Neuronal stem cell (in vitro differentiated cells): ENCODE results near the gene GPR143.

Source experiments
- DNase-seq: peaks from one replicate; pipeline ENCODE4 v3.0.0-alpha.2; 2013; ENCODE audit warnings: low spot score
- H2AFZ ChIP-seq: one replicate; pipeline ENCODE4 v1.6.1; 2013; ENCODE audit warnings: mild to moderate bottlenecking, low read length, inconsistent platforms
- H2AK5ac ChIP-seq: 2 replicates; pipeline ENCODE4 v1.6.1; 2013; ENCODE audit warnings: low read depth, mild to moderate bottlenecking, inconsistent platforms, low read length, moderate library complexity, mixed read lengths
- H2BK120ac ChIP-seq: 2 replicates; pipeline ENCODE4 v1.6.1; 2013; ENCODE audit warnings: low read depth, mild to moderate bottlenecking, inconsistent platforms, low read length, moderate library complexity, mixed read lengths
- H2BK12ac ChIP-seq: one replicate; pipeline ENCODE4 v1.6.1; 2013; ENCODE audit warnings: low read length, inconsistent platforms
- H2BK15ac ChIP-seq: 2 replicates; pipeline ENCODE4 v1.6.1; 2013; ENCODE audit warnings: mild to moderate bottlenecking, low read length, inconsistent platforms, mixed read lengths
- H2BK5ac ChIP-seq: one replicate; pipeline ENCODE4 v1.6.1; 2013; ENCODE audit warnings: inconsistent platforms, mild to moderate bottlenecking, low read length, moderate library complexity
- H3K14ac ChIP-seq: one replicate; pipeline ENCODE4 v1.6.1; 2013; ENCODE audit warnings: low read length, inconsistent platforms
- H3K18ac ChIP-seq: 2 replicates; pipeline ENCODE4 v1.6.1; 2013; ENCODE audit warnings: low read length, inconsistent platforms
- H3K23ac ChIP-seq: 2 replicates; pipeline ENCODE4 v1.6.1; 2013; ENCODE audit warnings: low read depth, mild to moderate bottlenecking, mixed read lengths, low read length, inconsistent platforms; ENCODE audit not compliant: poor library complexity
- H3K27ac ChIP-seq: replicated peaks from 3 replicates; pipeline ENCODE4 v1.5.1; 2013; ENCODE audit warnings: low read length, inconsistent platforms
- H3K27me3 ChIP-seq, 3 experiments: 2 replicates each; pipeline ENCODE4 v1.6.1; 2013; ENCODE audit warnings: low read length in 3 of 3, mild to moderate bottlenecking in 2 of 3, inconsistent platforms in 1 of 3, low read depth in 1 of 3, mixed read lengths in 1 of 3, moderate library complexity in 1 of 3; ENCODE audit not compliant: control insufficient read depth in 3 of 3, insufficient read depth in 3 of 3
- H3K36me3 ChIP-seq, 2 donors: replicated peaks in 1 of 2; 2 replicates each; pipeline ENCODE4 v1.6.1; 2013; ENCODE audit warnings: low read length in 2 of 2; ENCODE audit not compliant: control insufficient read depth in 2 of 2, insufficient read depth in 2 of 2
- H3K4ac ChIP-seq: 2 replicates; pipeline ENCODE4 v1.6.1; 2013; ENCODE audit warnings: inconsistent platforms, mild to moderate bottlenecking, low read length, moderate library complexity
- H3K4me1 ChIP-seq, 2 donors: 1 replicate in 1 of 2; 2 replicates in 1 of 2; pipeline ENCODE4 v1.6.1; 2013; ENCODE audit warnings: low read length in 2 of 2, low read depth in 1 of 2; ENCODE audit not compliant: control insufficient read depth in 2 of 2, insufficient read depth in 1 of 2
- H3K4me2 ChIP-seq: one replicate; pipeline ENCODE4 v1.6.1; 2013; ENCODE audit warnings: mild to moderate bottlenecking, low read length, inconsistent platforms; ENCODE audit not compliant: insufficient read depth, poor library complexity, severe bottlenecking
- H3K4me3 ChIP-seq, 2 donors: 2 replicates each; pipeline ENCODE4 v1.5.1; 2013; ENCODE audit warnings: low read length in 2 of 2, mild to moderate bottlenecking in 2 of 2, inconsistent platforms in 1 of 2, moderate library complexity in 1 of 2
- H3K79me1 ChIP-seq: one replicate; pipeline ENCODE4 v1.6.1; 2013; ENCODE audit warnings: low read depth, mild to moderate bottlenecking, inconsistent platforms, low read length, moderate library complexity
- H3K9ac ChIP-seq: one replicate; pipeline ENCODE4 v1.6.1; 2013; ENCODE audit warnings: mild to moderate bottlenecking, low read depth, low read length, inconsistent platforms; ENCODE audit not compliant: poor library complexity
- H3K9me3 ChIP-seq, 2 donors: replicated peaks in 1 of 2; 2 replicates each; pipeline versions ENCODE3 to v1.6.1; 2013; ENCODE audit warnings: low read length in 2 of 2, mild to moderate bottlenecking in 2 of 2, inconsistent platforms in 1 of 2, low read depth in 1 of 2, mixed read lengths in 1 of 2, moderate library complexity in 1 of 2; ENCODE audit not compliant: control insufficient read depth in 2 of 2, insufficient read depth in 1 of 2
- H4K8ac ChIP-seq: one replicate; pipeline ENCODE4 v1.6.1; 2013; ENCODE audit warnings: low read depth, mild to moderate bottlenecking, inconsistent platforms, low read length, moderate library complexity
- H4K91ac ChIP-seq: one replicate; pipeline ENCODE4 v1.6.1; 2013; ENCODE audit warnings: low read length, low read depth, mild to moderate bottlenecking, inconsistent platforms; ENCODE audit not compliant: poor library complexity
- WGBS, 2 donors: extraction: QIAGEN DNeasy Blood & Tissue Kit; methylation state at CpG; one replicate each; pipeline ENCODE4 v1.1.7; 2013; ENCODE audit warnings: missing lambda C conversion rate in 2 of 2, mixed read lengths in 1 of 2; ENCODE audit not compliant: insufficient read length in 2 of 2, insufficient replicate concordance in 1 of 2; ENCODE audit errors: extremely low coverage in 2 of 2; 5-methylcytosine and 5-hydroxymethylcytosine counted together

Gene GPR143

GRCh38 chrX:9729171-9729885 lies 36.3 kb downstream of the GPR143 start:
- Histone ChIP-seq H3K4me3 (no peak overlapping the region), H3K4me1 (no peaks in the 10 kb centered on the region), H2BK12ac (no peak overlapping the region), H4K91ac (no peak overlapping the region), H3K9me3 (peaks cover 5 to 9% of the 10 kb centered on the region in 2 donors), H2BK120ac (no peak overlapping the region), H3K14ac (no peak overlapping the region), H2BK15ac (no peak overlapping the region), H3K36me3 (peaks cover 0 to 2% of the 10 kb centered on the region in 2 donors), H3K9ac (no peak overlapping the region), H3K4me2 (no peak overlapping the region), H2AK5ac (no peak overlapping the region), H3K79me1 (no peaks in the 10 kb centered on the region), H3K4ac (no peak overlapping the region), H3K18ac (no peak overlapping the region), H2BK5ac (no peak overlapping the region), H3K23ac (no peak overlapping the region), H3K27me3 (no peaks in the 10 kb centered on the region), H3K27ac (no peak overlapping the region), H2AFZ (no peak overlapping the region), H4K8ac (no peak overlapping the region)
- DNase-seq: no peak
- WGBS, 2 donors: no CpG with 5 or more reads among the region's 5 CpGs

GRCh38 chrX:9728261-9728660 lies 37.4 kb downstream of the GPR143 start:
- no peak for DNase-seq
- no peak overlapping the region for H3K4me3 ChIP-seq
- WGBS, 2 donors: no CpG with 5 or more reads among the region's 3 CpGs
- no peak overlapping the region for H3K14ac ChIP-seq
- H3K9ac ChIP-seq: no peak overlapping the region
- H2BK12ac ChIP-seq: no peak overlapping the region
- H3K4ac ChIP-seq: no peak overlapping the region
- H4K8ac ChIP-seq: no peak overlapping the region
- H2BK15ac ChIP-seq: no peak overlapping the region
- no peak overlapping the region for H2BK5ac ChIP-seq
- no peak overlapping the region for H2AFZ ChIP-seq
- H3K23ac ChIP-seq: no peak overlapping the region
- no peaks in the 10 kb centered on the region for H3K4me1 ChIP-seq
- no peak overlapping the region for H2BK120ac ChIP-seq
- H3K27me3 ChIP-seq: no peaks in the 10 kb centered on the region
- no peak overlapping the region for H3K27ac ChIP-seq
- H3K36me3 ChIP-seq: peaks cover 0 to 2% of the 10 kb centered on the region in 2 donors
- H3K4me2 ChIP-seq: no peak overlapping the region
- H3K18ac ChIP-seq: no peak overlapping the region
- no peaks in the 10 kb centered on the region for H3K79me1 ChIP-seq
- H3K9me3 ChIP-seq: peaks cover 5 to 9% of the 10 kb centered on the region in 2 donors
- no peak overlapping the region for H2AK5ac ChIP-seq
- no peak overlapping the region for H4K91ac ChIP-seq

- no peak overlapping the region for H4K91ac ChIP-seq
- peaks cover 11 to 22% of the 10 kb centered on the region in 2 donors for H3K36me3 ChIP-seq
- H2AK5ac ChIP-seq: no peak overlapping the region
- no peak overlapping the region for H2BK15ac ChIP-seq
- H4K8ac ChIP-seq: no peak overlapping the region
- H3K27me3 ChIP-seq: no peaks in the 10 kb centered on the region
- H3K4me3 ChIP-seq: no peak overlapping the region
- peaks cover 28 to 30% of the 10 kb centered on the region in 2 donors for H3K9me3 ChIP-seq
- no peak overlapping the region for H3K14ac ChIP-seq
- H3K4ac ChIP-seq: no peak overlapping the region
- H2BK12ac ChIP-seq: no peak overlapping the region
- H3K79me1 ChIP-seq: no peaks in the 10 kb centered on the region
- no peak overlapping the region for H3K4me2 ChIP-seq
- no peak overlapping the region for H2BK5ac ChIP-seq
- no peak overlapping the region for H2BK120ac ChIP-seq
- no peak overlapping the region for H3K18ac ChIP-seq
- H2AFZ ChIP-seq: no peak overlapping the region
- H3K27ac ChIP-seq: no peak overlapping the region
- no peak for DNase-seq
- no peaks in the 10 kb centered on the region for H3K4me1 ChIP-seq
- H3K9ac ChIP-seq: no peak overlapping the region
- H3K23ac ChIP-seq: no peak overlapping the region
- WGBS, 2 donors: no CpG with 5 or more reads among the region's 2 CpGs
Measured at GRCh38 chrX:9724711-9725110, 40.9 kb downstream of the GPR143 start.

- peaks cover 23 to 27% of the 10 kb centered on the region in 2 donors for H3K9me3 ChIP-seq
- peaks cover 2% of the 10 kb centered on the region for H3K79me1 ChIP-seq
- no peak overlapping the region for H2BK120ac ChIP-seq
- no peak overlapping the region for H2BK15ac ChIP-seq
- no peaks in the 10 kb centered on the region for H3K27me3 ChIP-seq
- no peak overlapping the region for H3K9ac ChIP-seq
- no peak overlapping the region for H2BK12ac ChIP-seq
- no peak overlapping the region for H4K8ac ChIP-seq
- no peak for DNase-seq
- H3K18ac ChIP-seq: no peak overlapping the region
- H3K4ac ChIP-seq: no peak overlapping the region
- no peak overlapping the region for H2AFZ ChIP-seq
- H3K36me3 ChIP-seq: peaks cover 55 to 81% of the 10 kb centered on the region in 2 donors
- no peak overlapping the region for H3K27ac ChIP-seq
- H3K4me3 ChIP-seq: no peak overlapping the region
- no peak overlapping the region for H2AK5ac ChIP-seq
- WGBS, 2 donors: no CpG with 5 or more reads among the region's 21 CpGs
- no peak overlapping the region for H3K23ac ChIP-seq
- no peak overlapping the region for H4K91ac ChIP-seq
- no peak overlapping the region for H2BK5ac ChIP-seq
- no peak overlapping the region for H3K4me2 ChIP-seq
- no peaks in the 10 kb centered on the region for H3K4me1 ChIP-seq
- H3K14ac ChIP-seq: no peak overlapping the region
Measured at GRCh38 chrX:9717376-9717775, 48.3 kb downstream of the GPR143 start.
